ENCODE data around the gene TMEM272. TPM values are rescaled to one million over a fixed set of nuclear protein-coding genes. Genes with fewer than 3 reads are reported as not detected.

The TMEM272 gene
- total and polyA plus RNA-seq, 2 of the 4 experiments (the other 2 are of a cell fraction) = not detected

DNA sequence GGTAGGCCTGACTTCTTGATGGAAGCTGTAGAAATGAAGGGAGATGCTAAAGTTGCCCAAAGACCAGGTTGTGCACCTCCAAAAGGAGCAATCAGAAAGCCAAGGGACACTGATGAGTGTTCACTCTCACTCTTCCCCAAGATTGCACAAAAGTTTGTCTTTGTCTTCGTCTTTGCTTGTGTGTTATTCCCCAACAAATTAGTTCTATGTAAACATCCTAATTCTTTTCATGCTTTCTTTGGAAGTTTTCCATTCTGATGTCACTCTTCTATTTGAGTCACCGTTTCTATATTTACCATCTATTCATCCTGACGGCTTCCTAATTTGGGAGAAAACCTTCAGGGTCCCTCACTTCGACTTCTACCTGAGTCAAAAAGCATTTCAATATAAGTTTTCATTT, 3.7 kb upstream of the TMEM272 start:
- DNase-seq (peak; percentile 67), ATAC-seq (ENCODE audit: low read depth) (peak; percentile 31; the same call in 1 of the 2 replicates)
- H3K4me1 ChIP-seq (ENCODE audit: control insufficient read depth, insufficient read depth, low read length) = peaks cover 2% of the 10 kb centered on the region
- peak overlapping the region; percentile 21 for H2AK9ac ChIP-seq (replicated peaks; ENCODE audit: low read depth, low read length, poor library complexity)
- POLR2A ChIA-PET (ENCODE audit: unreplicated experiment) = no interaction called here
- H3K27me3 ChIP-seq (ENCODE audit: control insufficient read depth, insufficient read depth, low read length) = peaks cover 8% of the 10 kb centered on the region
- no peak overlapping the region for H3K4me2 ChIP-seq (ENCODE audit: low read depth, low read length)
- dilution Hi-C loops (cut with HindIII; ENCODE audit: low sequenced_read_pairs, unreplicated experiment) (no loop called here), in situ Hi-C loops (cut with MboI; ENCODE audit: low sequenced_read_pairs) (no loop called here), intact Hi-C loops (cut with micrococcal nuclease) (no loop called here)
- TF ChIP-seq CEBPB (IDR thresholded peaks at IDR 0.05; ENCODE audit: low read depth, low read length) = peak; percentile 64
- no peak for TF ChIP-seq RCOR1 (IDR thresholded peaks at IDR 0.05; ENCODE audit: insufficient replicate concordance, low read length)
- no peak for TF ChIP-seq MAZ (IDR thresholded peaks at IDR 0.05; ENCODE audit: borderline replicate concordance, low read depth, low read length)
- no peak for TF ChIP-seq BHLHE40 (IDR thresholded peaks at IDR 0.05; ENCODE audit: low read depth, low read length)
- no peak for TF ChIP-seq FOS (IDR thresholded peaks at IDR 0.05; ENCODE audit: low read depth, low read length)
- TF ChIP-seq, protein P1, sequence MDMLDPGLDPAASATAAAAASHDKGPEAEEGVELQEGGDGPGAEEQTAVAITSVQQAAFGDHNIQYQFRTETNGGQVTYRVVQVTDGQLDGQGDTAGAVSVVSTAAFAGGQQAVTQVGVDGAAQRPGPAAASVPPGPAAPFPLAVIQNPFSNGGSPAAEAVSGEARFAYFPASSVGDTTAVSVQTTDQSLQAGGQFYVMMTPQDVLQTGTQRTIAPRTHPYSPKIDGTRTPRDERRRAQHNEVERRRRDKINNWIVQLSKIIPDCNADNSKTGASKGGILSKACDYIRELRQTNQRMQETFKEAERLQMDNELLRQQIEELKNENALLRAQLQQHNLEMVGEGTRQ (IDR thresholded peaks at IDR 0.05; ENCODE audit: low read depth, low read length) = no peak
- peak overlapping the region; percentile 16 for H2BK5ac ChIP-seq (ENCODE audit: low read depth, low read length, poor library complexity, severe bottlenecking)
- no peak overlapping the region for H3K4me3 ChIP-seq (ENCODE audit: insufficient read depth, low read depth, low read length)
- no TSS peak for BruUV-seq (replicated peaks)
- no peaks in the 10 kb centered on the region for H4K20me1 ChIP-seq (ENCODE audit: insufficient read depth, low read length)
- peak overlapping the region; percentile 94; the same call in 1 of the 2 replicates for H2BK20ac ChIP-seq (ENCODE audit: low read depth, low read length)
- no peaks in the 10 kb centered on the region for H3K36me3 ChIP-seq (ENCODE audit: control insufficient read depth, insufficient read depth, low read length)
- H3K9ac ChIP-seq (ENCODE audit: low read depth, low read length) = no peak overlapping the region
- peak overlapping the region; percentile 45; the same call in 1 of the 2 replicates for H3K56ac ChIP-seq (ENCODE audit: extremely low read depth, insufficient read depth, low read length)
- no peak overlapping the region for H3K18ac ChIP-seq (ENCODE audit: low read depth, low read length)
- H2AK5ac ChIP-seq (ENCODE audit: low read depth, low read length) = no peak overlapping the region
- H3K4ac ChIP-seq (ENCODE audit: low read depth, low read length) = no peak overlapping the region
- no peak overlapping the region for H3K27ac ChIP-seq (ENCODE audit: insufficient read depth, low read length)
- H2BK120ac ChIP-seq (ENCODE audit: low read depth, low read length) = peak overlapping the region; percentile 92; the same call in 1 of the 2 replicates
- no peaks in the 10 kb centered on the region for H3K79me1 ChIP-seq (ENCODE audit: low read depth in 1 of 2, low read length in 2 of 2)
- H4K5ac ChIP-seq (ENCODE audit: low read depth, low read length) = no peak overlapping the region
- H4K91ac ChIP-seq (ENCODE audit: insufficient read depth, low read depth, low read length) = no peak overlapping the region
- no peak overlapping the region for H3K23ac ChIP-seq (ENCODE audit: low read depth, low read length)
- peaks cover 4% of the 10 kb centered on the region; the same call in 1 of the 2 replicates for H3K9me1 ChIP-seq (ENCODE audit: insufficient read depth, low read length)
- CTCF ChIA-PET = interaction anchor here (0.7 kb wide), 1 partner anchor 10 kb away, joined by 4 read pairs; no protein-coding TSS in a partner anchor
- H2AFZ ChIP-seq (replicated peaks; ENCODE audit: low read length, poor library complexity) = no peak overlapping the region
- WGBS, 2 experiments (ENCODE audit: extremely low coverage in 2 of 2, insufficient read length in 1 of 2) = no CpG with 5 or more reads among the region's 4 CpGs
- H3K9me3 ChIP-seq (ENCODE audit: control insufficient read depth, insufficient read depth, low read length) = no peaks in the 10 kb centered on the region
- no peak overlapping the region for H3K14ac ChIP-seq (replicated peaks; ENCODE audit: low read depth, low read length)
- H4K8ac ChIP-seq (ENCODE audit: low read depth in 2 of 2, low read length in 2 of 2) = no peak overlapping the region
- no peak overlapping the region for H2BK15ac ChIP-seq (ENCODE audit: low read depth, low read length)
